Neural progenitor cell (in vitro differentiated cells): ENCODE data around the gene FBLN7. TPM values are rescaled to one million over a fixed set of nuclear protein-coding genes. Genes with fewer than 3 reads are reported as not detected.

ENCODE experiments used
- DNase-seq: peaks from one replicate; pipeline ENCODE4 v3.0.0-alpha.2; 2016; ENCODE audit warnings: low spot score
- H2AFZ ChIP-seq: fragments of 200-600 bp; sonication (generic); replicated peaks from 2 replicates; pipeline ENCODE4 v1.6.1; 2016; ENCODE audit warnings: antibody characterized with exemption
- H3F3A ChIP-seq: fragments of 200-600 bp; sonication (generic); 2 replicates; pipeline ENCODE4 v1.6.1; 2016; ENCODE audit warnings: antibody characterized with exemption, low read depth
- H3K27ac ChIP-seq: fragments of 200-600 bp; sonication (generic); 2 replicates; pipeline ENCODE4 v1.5.1; 2016; ENCODE audit warnings: mild to moderate bottlenecking
- H3K27me3 ChIP-seq: fragments of 200-600 bp; sonication (generic); 2 replicates; pipeline ENCODE4 v1.6.1; 2016; ENCODE audit warnings: mild to moderate bottlenecking, moderate library complexity
- H3K36me3 ChIP-seq: fragments of 200-600 bp; sonication (generic); 2 replicates; pipeline ENCODE4 v1.5.1; 2016
- H3K4me1 ChIP-seq: fragments of 200-600 bp; sonication (generic); 2 replicates; pipeline ENCODE4 v1.6.1; 2016; ENCODE audit warnings: mixed run types
- H3K4me2 ChIP-seq: fragments of 200-600 bp; sonication (generic); 2 replicates; pipeline ENCODE4 v1.6.1; 2016
- H3K4me3 ChIP-seq: fragments of 200-600 bp; sonication (generic); 2 replicates; pipeline ENCODE4 v1.5.1; 2016
- H3K79me2 ChIP-seq: fragments of 200-600 bp; sonication (generic); 2 replicates; pipeline ENCODE4 v1.6.1; 2016; ENCODE audit warnings: low read depth
- H3K9ac ChIP-seq: fragments of 200-600 bp; sonication (generic); 2 replicates; pipeline ENCODE4 v1.6.1; 2016
- H3K9me3 ChIP-seq: fragments of 200-600 bp; sonication (generic); 2 replicates; pipeline ENCODE4 v1.5.1; 2016; ENCODE audit warnings: low read depth
- H4K20me1 ChIP-seq: fragments of 200-600 bp; sonication (generic); 2 replicates; pipeline ENCODE4 v1.6.1; 2016; ENCODE audit warnings: low read depth
- H3K27ac Mint-ChIP-seq: 3 replicates; pipeline ENCODE4 v1.8.0; 2021; ENCODE audit warnings: mixed read lengths
- H3K27me3 Mint-ChIP-seq: 2 replicates; pipeline ENCODE4 v1.8.0; 2022; ENCODE audit warnings: low read depth, mild to moderate bottlenecking, inconsistent platforms, moderate library complexity, mixed read lengths; ENCODE audit not compliant: insufficient read depth
- H3K36me3 Mint-ChIP-seq: 3 replicates; pipeline ENCODE4 v1.8.0; 2021; ENCODE audit warnings: mixed read lengths
- H3K4me1 Mint-ChIP-seq: 3 replicates; pipeline ENCODE4 v1.8.0; 2021; ENCODE audit warnings: mixed read lengths
- H3K4me3 Mint-ChIP-seq: 3 replicates; pipeline ENCODE4 v1.8.0; 2021; ENCODE audit warnings: mild to moderate bottlenecking, moderate library complexity, mixed read lengths
- H3K9me3 Mint-ChIP-seq: 3 replicates; pipeline ENCODE4 v1.8.0; 2020; ENCODE audit warnings: mixed read lengths
- EZH2 ChIP-seq: fragments of 200-600 bp; sonication (generic); IDR thresholded peaks from 2 replicates; pipeline ENCODE4 v1.6.1; 2017; ENCODE audit warnings: antibody characterized with exemption, mild to moderate bottlenecking, moderate library complexity
- EZH2phosphoT487 ChIP-seq: fragments of 200-600 bp; sonication (generic); IDR thresholded peaks from 2 replicates; pipeline ENCODE4 v1.6.1; 2017; ENCODE audit warnings: antibody characterized with exemption
- total RNA-seq: library from RNA; depleted of rRNA; stranded (reverse); fragments of >200 nt; gene quantifications from 2 replicates; pipeline ENCODE4 v1.2.3, GENCODE V29; 2015; ENCODE audit warnings: low replicate concordance
- TF ChIP-seq, protein P1 (sequence below): fragments of 200-600 bp; sonication (generic); IDR thresholded peaks from 2 replicates; pipeline ENCODE4 v1.5.1; 2017; ENCODE audit warnings: antibody characterized with exemption, mild to moderate bottlenecking

Gene FBLN7
- total RNA-seq, 1 donor from 2014 or later: 7.8 TPM

DNA sequence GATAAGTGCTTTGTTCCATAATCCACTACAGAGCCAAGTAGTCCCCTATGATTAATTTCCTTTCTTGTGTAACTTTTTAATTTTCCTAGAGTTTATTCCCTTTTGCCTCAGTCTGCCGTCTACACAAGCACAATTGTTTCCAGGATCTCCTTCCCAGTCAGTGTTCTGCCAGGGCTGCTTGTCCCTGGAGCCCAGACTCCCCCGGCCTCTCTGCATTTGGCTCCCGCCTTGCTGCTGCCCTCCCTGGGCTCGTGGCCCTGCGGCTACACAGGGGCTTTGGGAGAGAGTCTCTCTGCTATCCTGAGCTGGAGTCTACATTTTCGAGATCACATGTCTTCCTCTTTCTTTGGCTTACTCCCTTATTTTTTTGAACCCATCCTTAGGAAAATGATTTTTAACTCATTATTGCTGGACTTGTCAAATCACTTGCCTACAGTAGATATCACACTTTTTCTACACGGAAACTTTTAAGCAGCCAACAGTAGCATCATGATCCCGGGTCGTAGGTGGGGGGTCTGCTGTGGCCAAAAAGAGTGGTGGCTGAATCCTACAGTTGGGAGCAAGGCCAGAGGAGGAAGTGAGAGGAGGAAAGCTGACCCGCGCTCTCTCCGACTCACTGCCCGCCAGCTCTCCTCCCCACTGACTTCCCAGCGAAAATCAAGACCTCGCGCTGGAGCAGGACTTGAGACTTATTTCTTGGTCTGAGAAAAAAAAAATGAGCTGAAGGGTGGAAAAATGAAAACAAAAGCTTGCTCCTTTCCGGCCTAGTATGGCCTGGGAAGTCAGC is 9.4 kb downstream of the FBLN7 start:
- H3K27me3 Mint-ChIP-seq: peaks cover 2% of the 10 kb centered on the region
- no peak overlapping the region for H3K9ac ChIP-seq
- peaks cover 4% of the 10 kb centered on the region for H4K20me1 ChIP-seq
- no peak overlapping the region for H3K4me2 ChIP-seq
- no peak overlapping the region for H3K4me3 Mint-ChIP-seq
- no peaks in the 10 kb centered on the region for H3F3A ChIP-seq
- no peaks in the 10 kb centered on the region for H3K27me3 ChIP-seq
- TF ChIP-seq, protein P1, sequence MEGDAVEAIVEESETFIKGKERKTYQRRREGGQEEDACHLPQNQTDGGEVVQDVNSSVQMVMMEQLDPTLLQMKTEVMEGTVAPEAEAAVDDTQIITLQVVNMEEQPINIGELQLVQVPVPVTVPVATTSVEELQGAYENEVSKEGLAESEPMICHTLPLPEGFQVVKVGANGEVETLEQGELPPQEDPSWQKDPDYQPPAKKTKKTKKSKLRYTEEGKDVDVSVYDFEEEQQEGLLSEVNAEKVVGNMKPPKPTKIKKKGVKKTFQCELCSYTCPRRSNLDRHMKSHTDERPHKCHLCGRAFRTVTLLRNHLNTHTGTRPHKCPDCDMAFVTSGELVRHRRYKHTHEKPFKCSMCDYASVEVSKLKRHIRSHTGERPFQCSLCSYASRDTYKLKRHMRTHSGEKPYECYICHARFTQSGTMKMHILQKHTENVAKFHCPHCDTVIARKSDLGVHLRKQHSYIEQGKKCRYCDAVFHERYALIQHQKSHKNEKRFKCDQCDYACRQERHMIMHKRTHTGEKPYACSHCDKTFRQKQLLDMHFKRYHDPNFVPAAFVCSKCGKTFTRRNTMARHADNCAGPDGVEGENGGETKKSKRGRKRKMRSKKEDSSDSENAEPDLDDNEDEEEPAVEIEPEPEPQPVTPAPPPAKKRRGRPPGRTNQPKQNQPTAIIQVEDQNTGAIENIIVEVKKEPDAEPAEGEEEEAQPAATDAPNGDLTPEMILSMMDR: no peak
- TF ChIP-seq EZH2: no peak
- H3K4me1 Mint-ChIP-seq: peaks cover 20% of the 10 kb centered on the region
- no peak overlapping the region for H2AFZ ChIP-seq
- no peak overlapping the region for H3K4me3 ChIP-seq
- H3K36me3 ChIP-seq: no peaks in the 10 kb centered on the region
- H3K36me3 Mint-ChIP-seq: peaks cover 46% of the 10 kb centered on the region
- no peaks in the 10 kb centered on the region for H3K9me3 Mint-ChIP-seq
- H3K79me2 ChIP-seq: peaks cover 7% of the 10 kb centered on the region
- H3K9me3 ChIP-seq: no peaks in the 10 kb centered on the region
- DNase-seq: no peak
- H3K27ac Mint-ChIP-seq: no peak overlapping the region
- H3K27ac ChIP-seq: no peak overlapping the region
- H3K4me1 ChIP-seq: peaks cover 7% of the 10 kb centered on the region

DNA sequence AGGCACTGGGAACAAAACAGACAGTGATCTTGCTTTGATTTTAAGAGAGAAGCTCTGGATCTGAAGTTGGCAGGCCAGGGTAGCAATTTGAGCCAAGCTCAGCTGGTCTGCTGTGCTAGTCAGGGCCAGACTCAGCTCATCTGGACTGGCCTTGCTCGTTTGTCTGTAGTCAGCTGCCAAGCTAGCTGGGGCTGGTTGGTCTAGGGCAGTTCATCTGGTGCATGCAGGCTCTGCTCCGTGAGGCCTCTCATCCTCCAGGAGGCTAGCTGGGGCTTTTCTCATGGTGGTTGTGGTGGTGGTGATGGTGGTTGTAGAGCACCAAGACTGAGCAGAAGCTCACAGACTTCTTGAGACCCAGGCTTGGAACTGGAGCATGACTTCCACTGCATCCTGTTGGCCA is 10.3 kb downstream of the FBLN7 start:
- peaks cover 7% of the 10 kb centered on the region for H3K4me1 ChIP-seq
- no peaks in the 10 kb centered on the region for H3K27me3 ChIP-seq
- H3K9me3 Mint-ChIP-seq: no peaks in the 10 kb centered on the region
- no peaks in the 10 kb centered on the region for H4K20me1 ChIP-seq
- peaks cover 18% of the 10 kb centered on the region for H3K4me1 Mint-ChIP-seq
- no peaks in the 10 kb centered on the region for H3F3A ChIP-seq
- DNase-seq: no peak
- H3K27me3 Mint-ChIP-seq: peaks cover 2% of the 10 kb centered on the region
- H3K9me3 ChIP-seq: no peaks in the 10 kb centered on the region
- H3K79me2 ChIP-seq: peaks cover 7% of the 10 kb centered on the region
- no peak overlapping the region for H3K4me3 Mint-ChIP-seq
- H3K27ac Mint-ChIP-seq: no peak overlapping the region
- H3K4me3 ChIP-seq: no peak overlapping the region
- H3K36me3 ChIP-seq: no peaks in the 10 kb centered on the region
- H3K36me3 Mint-ChIP-seq: peaks cover 45% of the 10 kb centered on the region
- no peak overlapping the region for H3K27ac ChIP-seq
- no peak overlapping the region for H3K4me2 ChIP-seq
- no peak overlapping the region for H2AFZ ChIP-seq
- no peak overlapping the region for H3K9ac ChIP-seq
- TF ChIP-seq EZH2 (no peak), EZH2phosphoT487 (no peak)
- TF ChIP-seq, protein P1: no peak

DNA sequence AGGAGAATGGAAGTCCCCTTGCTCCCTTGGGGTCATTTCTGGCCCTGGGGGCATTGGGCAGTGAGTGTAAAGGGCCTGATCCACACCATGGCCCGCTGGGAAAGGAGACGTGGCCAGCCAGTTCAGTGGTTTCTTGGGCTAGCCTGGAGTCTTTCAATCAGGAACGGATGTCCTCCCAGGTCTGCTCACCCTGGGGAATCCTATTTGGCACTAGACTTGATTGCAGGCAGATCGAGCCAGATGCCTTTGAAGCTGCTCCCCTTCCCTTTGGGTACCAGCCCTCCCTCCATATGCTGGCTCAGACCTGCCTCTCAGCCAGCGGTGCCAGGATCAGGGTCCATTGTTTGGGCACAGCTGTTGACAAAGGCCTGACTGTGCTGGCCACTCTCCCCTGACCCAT is 11.0 kb downstream of the FBLN7 start:
- Mint-ChIP-seq H3K4me1 (peaks cover 18% of the 10 kb centered on the region), H3K9me3 (no peaks in the 10 kb centered on the region), H3K4me3 (no peak overlapping the region), H3K36me3 (peaks cover 44% of the 10 kb centered on the region), H3K27me3 (peaks cover 4% of the 10 kb centered on the region), H3K27ac (no peak overlapping the region)
- H3K4me2 ChIP-seq: no peak overlapping the region
- H3K9me3 ChIP-seq: no peaks in the 10 kb centered on the region
- no peak for TF ChIP-seq EZH2phosphoT487
- TF ChIP-seq EZH2: no peak
- TF ChIP-seq, protein P1: no peak
- peaks cover 7% of the 10 kb centered on the region for H3K4me1 ChIP-seq
- no peak overlapping the region for H3K27ac ChIP-seq
- H3K79me2 ChIP-seq: peaks cover 7% of the 10 kb centered on the region
- no peaks in the 10 kb centered on the region for H3F3A ChIP-seq
- H3K4me3 ChIP-seq: no peak overlapping the region
- DNase-seq: no peak
- no peak overlapping the region for H3K9ac ChIP-seq
- H3K36me3 ChIP-seq: no peaks in the 10 kb centered on the region
- no peaks in the 10 kb centered on the region for H3K27me3 ChIP-seq
- H2AFZ ChIP-seq: no peak overlapping the region
- H4K20me1 ChIP-seq: no peaks in the 10 kb centered on the region
